ENCODE results near the gene C16orf92. TPM values are rescaled to one million over a fixed set of nuclear protein-coding genes. Genes with fewer than 3 reads are reported as not detected.

The C16orf92 gene
- total and polyA plus RNA-seq, 2 of the 13 experiments (the other 11 are each of a cell fraction or from before 2014, with no cell fraction given): not detected

- H3K27ac ChIP-seq (ENCODE audit: extremely low read length, insufficient read depth, low read length): no peak overlapping the region
- WGBS (ENCODE audit: low lambda C conversion rate): 22% methylated on average over 14 of the region's 18 CpGs
- ChIA-PET CTCF (ENCODE audit: low intra/inter-chr PET ratio, low total read pairs) (no interaction called here), POLR2A (no interaction called here)
- H3K36me3 ChIP-seq (replicated peaks in 1 of 2; ENCODE audit: control insufficient read depth in 1 of 2, insufficient read depth in 2 of 2, low read length in 2 of 2): no peaks in the 10 kb centered on the region
- in situ Hi-C loops (cut with HindIII; ENCODE audit: extremely low pct_ligation_motif_present, low pct_unique_long_range_greater_than_20kb) (no loop called here), intact Hi-C loops (cut with micrococcal nuclease; ENCODE audit: unreplicated experiment) (no loop called here)
- no peaks in the 10 kb centered on the region for H3K79me2 ChIP-seq (ENCODE audit: insufficient read depth, low read length)
- H3K9ac ChIP-seq (ENCODE audit: insufficient read depth, low read depth, low read length): no peak overlapping the region
- TF ChIP-seq ZNF3 (CRISPR knock-in tag; IDR thresholded peaks at IDR 0.05) (no peak), EHMT2 (IDR thresholded peaks at IDR 0.05; ENCODE audit: borderline replicate concordance, low read depth, low read length) (no peak), ZNF235 (CRISPR knock-in tag; IDR thresholded peaks at IDR 0.05; ENCODE audit: borderline replicate concordance) (no peak), ETS1 (CRISPR knock-in tag; IDR thresholded peaks at IDR 0.05) (no peak), EED (CRISPR knock-in tag; IDR thresholded peaks at IDR 0.05) (no peak), REST (IDR thresholded peaks at IDR 0.05; ENCODE audit: borderline replicate concordance in 1 of 2, low read depth in 1 of 2, low read length in 2 of 2) (0 out of 4 replicates have a peak, but pooled peaks of 1 of the 2 experiments have one; percentile 9), MNT (IDR thresholded peaks at IDR 0.05) (peak; percentile 51)
- no peak for DNase-seq (ENCODE audit: low spot score)
- H3K27me3 ChIP-seq (ENCODE audit: control insufficient read depth in 1 of 2, insufficient read depth in 2 of 2, low read length in 2 of 2): peaks cover 37 to 85% of the 10 kb centered on the region in 2 experiments
- H3K4me3 ChIP-seq (replicated peaks in 1 of 3; ENCODE audit: insufficient read depth in 1 of 3, low read depth in 2 of 3, low read length in 3 of 3): no peak overlapping the region
- BruUV-seq (replicated peaks): no TSS peak
- no peak for FAIRE-seq
- H3K4me2 ChIP-seq (ENCODE audit: low read depth, low read length): no peak overlapping the region
- no peaks in the 10 kb centered on the region for H4K20me1 ChIP-seq (ENCODE audit: insufficient read depth, low read length)
- H2AFZ ChIP-seq (ENCODE audit: low read length): no peak overlapping the region
- no peaks in the 10 kb centered on the region for H3K9me3 ChIP-seq (ENCODE audit: low read length)
- peaks cover 4% of the 10 kb centered on the region for H3K4me1 ChIP-seq (ENCODE audit: insufficient read depth, low read length)
- no peak for ATAC-seq
These were observed 3.5 kb downstream of the C16orf92 start for GRCh38 chr16:30026449-30026848.
